Stimulated activated CD8-positive, alpha-beta memory T cell treated with anti-CD3 and anti-CD28 coated beads, Interleukin-15, amount 100 ng/mL, for 24 hours (primary cell): ENCODE measurements around the gene KRT71.
"Not testable (repeated sequence)": the region's sequence is repeated elsewhere in the genome, so short reads cannot be mapped to it uniquely, and the experiment has no call there.

ENCODE experiments used
- DNase-seq: peaks from one replicate; pipeline ENCODE4 v3.0.0-alpha.2; 2020; ENCODE audit warnings: low read depth

Gene KRT71

DNA sequence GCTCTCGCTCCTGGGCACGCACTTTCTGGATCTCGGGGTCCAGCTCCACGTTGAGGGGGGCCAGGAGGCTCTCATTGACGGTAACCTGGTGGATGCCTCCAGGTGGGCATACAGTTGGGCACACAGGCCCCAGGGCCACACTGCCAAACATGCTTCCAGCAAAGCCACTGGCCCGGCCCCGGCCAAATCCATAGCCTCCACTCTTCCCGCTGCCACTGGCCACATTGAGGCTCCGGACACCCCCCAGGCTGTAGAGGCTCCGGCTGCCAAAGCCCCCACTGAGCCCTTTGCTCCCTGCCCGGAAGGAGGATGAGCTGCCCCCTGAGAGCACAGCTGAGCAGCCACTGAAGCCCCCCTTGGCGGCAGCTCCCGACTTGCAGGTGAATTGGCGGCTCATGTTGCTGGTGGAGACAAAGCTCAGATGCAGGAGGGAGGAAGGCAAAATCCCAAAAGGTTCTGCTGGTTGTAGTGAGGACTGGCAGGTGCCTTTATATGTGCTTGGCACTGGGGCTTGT, at the start of gene KRT71:
KRT71 (minus strand) TSS at position 465 of the 515 bp plus-strand sequence; CDS start at position 397, 68 bp downstream.
- no peak for DNase-seq

DNA sequence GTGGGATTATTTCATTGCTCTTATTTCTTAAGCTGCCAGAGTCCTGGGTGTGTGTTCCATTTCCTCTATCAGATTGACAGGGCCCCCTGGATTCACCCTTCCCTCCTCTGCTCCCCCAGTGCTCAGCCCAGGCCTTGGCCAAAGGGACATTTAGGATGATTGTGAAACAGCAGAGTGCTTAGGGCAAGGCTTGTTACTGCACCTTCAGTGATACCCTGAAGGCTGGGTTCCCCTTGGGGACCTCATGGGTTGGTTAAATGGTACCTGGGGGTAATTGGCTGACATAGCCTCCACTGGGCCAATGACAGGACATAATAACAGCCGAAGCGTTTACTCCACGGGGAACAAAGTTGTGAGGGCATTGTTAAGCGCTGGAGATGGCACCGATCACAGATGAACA, 49.6 kb upstream of the KRT71 start:
- no peak for DNase-seq

DNA sequence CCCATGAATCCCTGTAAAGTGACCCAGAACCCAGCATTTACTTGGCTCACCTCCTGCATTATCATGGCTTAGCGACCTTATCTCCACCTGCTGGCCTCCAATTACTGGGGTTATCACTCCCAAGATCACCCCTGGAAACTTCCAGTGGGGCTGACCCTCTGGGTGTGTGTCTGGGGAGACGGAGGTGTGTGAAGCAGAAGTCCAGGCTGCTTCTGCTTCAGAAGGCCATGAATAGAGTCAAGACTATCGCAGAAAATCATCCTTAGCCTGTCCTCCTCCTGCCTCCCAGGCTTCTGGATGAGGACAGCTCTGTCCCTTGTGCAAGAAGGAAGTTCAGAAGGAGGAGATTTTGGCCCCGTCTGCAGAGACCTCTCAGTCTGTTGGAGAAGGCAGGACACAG, 48.7 kb upstream of the KRT71 start:
- DNase-seq: no peak

DNA sequence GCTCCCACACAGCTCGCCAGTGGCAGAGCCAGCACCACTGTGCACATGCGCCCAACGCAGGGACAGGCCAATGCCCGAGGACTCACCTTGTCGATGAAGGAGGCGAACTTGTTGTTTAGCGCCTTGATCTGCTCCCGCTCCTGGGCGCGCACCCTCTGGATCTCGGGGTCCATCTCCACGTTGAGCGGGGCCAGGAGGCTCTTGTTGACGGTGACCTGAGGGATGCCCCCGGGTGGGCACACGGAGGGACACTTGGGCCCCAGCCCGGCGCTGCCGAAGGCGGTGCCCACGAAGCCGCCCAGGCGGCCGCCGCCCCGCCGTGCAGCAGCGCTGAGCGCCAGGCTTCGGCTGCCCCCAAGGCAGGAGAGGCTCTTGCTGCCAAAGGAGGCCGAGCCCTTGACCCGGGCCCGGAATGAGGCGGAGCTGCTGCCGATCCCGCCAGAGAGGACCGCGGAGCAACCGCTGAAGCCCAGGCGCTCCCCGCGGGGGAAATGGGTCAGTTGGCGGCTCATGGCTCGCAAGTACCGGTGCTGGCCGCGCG, 48.1 kb upstream of the KRT71 start, which contains the start of gene KRT72:
KRT72 (minus strand) TSS at position 523 of the 541 bp plus-strand sequence; CDS start at position 512, 11 bp downstream.
- no peak for DNase-seq

DNA sequence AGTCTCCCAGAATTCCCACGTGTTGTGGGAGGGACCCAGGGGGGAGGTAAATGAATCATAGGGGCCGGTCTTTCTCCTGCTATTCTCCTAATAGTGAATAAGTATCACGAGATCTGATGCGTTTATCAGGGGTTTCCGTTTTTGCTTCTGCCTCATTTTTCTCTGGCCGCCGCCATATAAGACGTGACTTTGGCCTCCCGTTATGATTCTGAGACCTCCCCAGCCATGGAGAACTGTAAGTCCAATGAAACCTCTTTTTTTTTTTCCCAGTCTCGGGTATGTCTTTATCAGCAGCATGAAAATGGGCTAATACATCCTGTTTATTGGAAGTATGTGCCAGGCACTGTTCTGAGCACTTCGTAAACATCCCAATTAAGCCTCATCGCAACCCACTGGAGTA, 47.5 kb upstream of the KRT71 start:
- no peak for DNase-seq

DNA sequence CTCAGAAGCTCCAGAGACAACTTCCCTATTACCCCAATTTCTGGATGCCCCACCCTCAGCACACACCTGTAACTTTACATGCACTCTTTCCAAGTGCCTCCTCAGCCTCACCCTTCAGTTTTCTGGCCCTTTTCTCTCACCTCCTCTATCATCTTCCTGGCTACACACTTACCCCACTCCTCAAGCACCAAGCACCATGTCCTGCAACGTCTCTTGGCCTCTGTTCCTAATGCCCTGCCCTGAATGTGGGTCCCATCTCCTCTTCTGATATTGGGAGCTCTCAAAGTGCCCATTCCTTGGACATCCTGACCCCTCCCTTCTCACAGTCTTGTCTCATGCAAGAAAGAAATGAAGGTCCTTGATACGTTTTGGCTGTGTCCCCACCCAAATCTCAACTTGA, 47.1 kb upstream of the KRT71 start:
- DNase-seq: no peak

DNA sequence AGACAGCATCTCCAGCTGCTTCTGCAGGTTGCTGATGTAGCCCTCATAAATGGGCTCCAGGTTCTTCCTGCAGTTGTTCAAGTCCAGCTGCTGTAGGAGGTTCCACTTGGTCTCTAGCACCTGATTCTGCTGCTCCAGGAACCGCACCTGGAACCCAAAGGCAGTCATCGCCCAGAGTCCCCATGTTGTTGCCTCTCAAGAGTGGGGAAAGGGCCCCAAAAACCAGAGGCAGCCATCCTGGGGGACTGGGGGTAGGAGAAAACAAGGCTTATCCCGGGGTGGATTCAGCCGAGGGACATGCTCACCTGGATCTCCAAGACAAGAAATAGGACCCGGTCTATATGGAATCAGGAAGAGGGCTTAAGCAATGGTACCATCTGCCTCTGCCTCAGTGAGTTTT, 46.0 kb upstream of the KRT71 start:
- DNase-seq: no peak

DNA sequence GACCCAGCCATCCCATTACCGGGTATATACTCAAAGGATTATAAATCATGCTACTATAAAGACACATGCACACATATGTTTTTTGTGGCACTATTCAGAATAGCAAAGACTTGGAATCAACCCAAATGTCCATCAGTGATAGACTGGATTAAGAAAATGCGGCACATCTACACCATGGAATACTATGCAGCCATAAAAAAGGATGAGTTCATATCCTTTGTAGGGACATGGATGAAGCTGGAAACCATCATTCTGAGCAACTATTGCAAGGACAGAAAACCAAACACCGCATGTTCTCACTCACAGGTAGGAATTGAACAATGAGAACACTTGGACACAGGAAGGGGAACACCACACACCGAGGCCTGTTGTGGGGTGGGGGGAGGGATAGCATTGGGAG, 41.3 kb upstream of the KRT71 start:
- not testable (repeated sequence) for DNase-seq

DNA sequence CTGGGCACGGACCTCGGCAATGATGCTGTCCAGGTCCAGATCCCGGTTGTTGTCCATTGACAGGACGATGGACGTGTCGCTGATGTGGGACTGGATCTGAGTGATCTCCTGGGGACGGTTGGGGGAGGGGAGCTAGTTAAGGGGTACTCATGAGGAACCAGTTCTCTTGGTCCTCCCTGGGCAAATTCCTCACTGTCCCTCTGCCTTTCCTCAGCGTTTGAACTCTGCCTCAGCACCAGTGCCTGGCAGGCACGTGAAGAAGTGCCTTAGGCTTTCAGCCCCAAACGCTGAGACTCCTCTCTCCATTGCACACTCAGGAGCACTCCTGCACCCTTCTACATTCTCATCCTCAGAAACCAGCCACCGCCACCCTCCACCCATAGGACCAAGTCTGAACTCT, 38.6 kb upstream of the KRT71 start:
- no peak for DNase-seq

DNA sequence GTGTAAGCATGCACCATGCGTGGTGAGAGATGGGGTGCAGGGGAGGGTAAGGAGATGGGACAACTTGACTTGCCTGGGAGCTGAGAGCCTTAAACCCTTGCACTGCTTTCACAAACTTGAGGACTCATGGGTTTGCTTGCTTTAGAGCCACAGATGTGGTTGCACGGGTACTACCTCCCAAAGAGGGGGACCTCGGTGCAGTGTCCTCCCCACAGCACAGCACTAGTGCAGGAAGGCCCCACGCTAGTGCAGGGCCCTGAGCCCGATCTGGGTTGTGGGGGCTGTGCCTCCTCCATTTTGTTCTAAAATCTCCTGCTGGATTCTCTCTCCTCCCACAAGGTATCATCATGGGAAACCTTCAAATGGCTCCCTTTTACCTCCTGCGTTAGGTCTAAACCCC, 37.1 kb upstream of the KRT71 start:
- no peak for DNase-seq

DNA sequence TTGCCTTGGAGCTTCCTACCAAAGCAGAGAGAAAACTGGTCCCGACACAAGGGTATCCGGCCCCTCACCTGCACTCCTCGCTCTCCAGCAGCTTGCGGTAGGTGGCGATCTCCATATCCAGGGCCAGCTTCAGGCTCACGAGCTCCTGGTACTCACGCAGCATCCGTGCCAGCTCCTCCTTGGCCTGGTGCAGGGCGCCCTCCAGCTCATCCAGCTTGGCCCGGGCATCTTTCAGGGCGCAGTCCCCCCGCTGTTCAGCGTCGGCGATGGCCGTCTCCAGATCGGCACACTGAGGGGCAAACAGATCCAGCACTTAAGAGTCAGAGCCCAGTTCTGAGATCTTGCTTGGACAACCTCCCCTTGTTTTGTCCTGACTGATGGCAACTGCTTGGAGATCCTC, 34.6 kb upstream of the KRT71 start:
- no peak for DNase-seq

DNA sequence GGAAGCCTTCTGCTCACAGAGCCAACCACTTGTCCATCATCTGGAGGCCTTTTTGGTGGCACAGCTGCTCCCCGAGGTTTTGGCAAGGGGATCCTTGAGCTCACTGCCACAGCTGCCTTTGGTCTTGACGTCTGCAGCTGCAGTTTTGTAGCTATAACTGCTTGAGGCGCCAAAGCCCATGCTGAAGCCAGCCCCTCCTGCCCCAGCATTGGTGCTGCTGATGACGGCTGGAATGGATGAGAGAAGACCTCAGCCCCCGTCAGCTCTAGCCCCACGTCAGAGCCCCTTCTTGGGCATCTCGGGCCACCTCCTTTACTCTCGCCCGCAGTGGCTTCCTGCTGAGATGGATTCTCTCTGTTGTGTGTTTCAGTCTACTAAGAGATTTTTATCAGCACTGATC, 33.0 kb upstream of the KRT71 start:
- no peak for DNase-seq

DNA sequence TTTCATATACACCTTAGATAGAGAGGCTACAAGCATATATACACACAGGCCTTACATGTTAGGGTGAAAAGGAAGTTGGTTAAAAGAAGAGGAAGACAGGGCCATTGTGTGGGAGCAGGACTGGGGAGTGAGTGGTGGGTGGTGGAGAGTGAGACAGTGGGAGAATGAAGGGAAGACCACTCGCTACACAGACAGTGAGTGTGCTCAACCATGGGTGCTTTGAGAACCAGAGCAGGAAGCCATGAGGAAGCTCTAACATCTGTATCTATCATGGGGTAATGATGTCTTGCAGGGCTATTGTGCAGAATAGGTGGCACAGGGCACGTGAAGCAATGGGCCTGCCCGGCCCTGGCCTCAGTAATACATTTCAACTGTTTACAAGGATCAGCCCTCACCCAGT, 32.1 kb upstream of the KRT71 start:
- DNase-seq: no peak

DNA sequence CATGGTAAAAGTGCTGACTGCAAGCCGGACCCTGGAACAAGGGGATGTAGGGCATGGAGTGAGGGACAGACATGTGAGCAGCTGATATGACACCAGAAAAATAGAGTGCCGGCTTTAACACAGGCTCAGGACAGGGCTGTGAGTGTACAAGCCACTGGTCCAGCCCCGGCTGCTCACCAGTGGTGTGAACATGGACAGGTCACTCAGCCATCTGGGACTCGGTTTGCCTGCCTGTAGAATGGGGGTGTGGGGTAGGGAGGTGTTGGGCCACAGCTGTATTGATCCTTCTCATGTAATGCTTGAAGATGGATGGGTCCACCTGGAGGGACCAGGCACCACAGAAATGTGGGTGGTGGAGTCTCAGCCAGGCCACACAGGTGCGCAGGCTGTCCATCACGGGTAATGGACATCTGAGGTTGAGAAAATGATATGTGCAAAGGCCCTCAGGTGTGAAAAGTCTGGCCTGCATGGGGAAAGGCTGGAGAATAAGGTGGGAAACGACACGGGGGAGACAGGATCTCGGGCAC, 31.3 kb upstream of the KRT71 start:
- no peak for DNase-seq

DNA sequence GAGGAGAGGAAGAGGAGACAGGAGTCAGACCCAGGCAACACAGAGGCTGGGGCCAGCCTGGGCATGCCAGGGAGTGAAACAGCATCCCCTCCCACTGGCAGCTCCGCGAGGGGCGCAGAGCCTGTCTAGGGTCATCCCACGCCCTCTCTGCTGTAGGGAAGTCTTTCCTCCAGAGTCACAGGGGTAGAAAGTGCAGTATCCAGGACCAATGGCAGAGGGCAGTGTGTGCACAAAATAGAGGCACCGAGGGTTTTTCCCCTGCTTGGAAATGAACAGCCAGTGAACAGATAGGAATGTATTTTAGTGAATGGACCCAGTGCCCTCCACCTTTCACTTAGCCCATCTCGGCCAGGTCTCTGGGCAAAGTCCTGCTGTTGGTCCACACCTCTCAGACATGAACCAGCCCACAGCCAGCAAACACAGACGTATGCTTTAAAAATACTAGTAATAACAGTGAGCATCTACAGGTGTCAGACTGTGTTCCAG, 30.1 kb upstream of the KRT71 start:
- DNase-seq: no peak

DNA sequence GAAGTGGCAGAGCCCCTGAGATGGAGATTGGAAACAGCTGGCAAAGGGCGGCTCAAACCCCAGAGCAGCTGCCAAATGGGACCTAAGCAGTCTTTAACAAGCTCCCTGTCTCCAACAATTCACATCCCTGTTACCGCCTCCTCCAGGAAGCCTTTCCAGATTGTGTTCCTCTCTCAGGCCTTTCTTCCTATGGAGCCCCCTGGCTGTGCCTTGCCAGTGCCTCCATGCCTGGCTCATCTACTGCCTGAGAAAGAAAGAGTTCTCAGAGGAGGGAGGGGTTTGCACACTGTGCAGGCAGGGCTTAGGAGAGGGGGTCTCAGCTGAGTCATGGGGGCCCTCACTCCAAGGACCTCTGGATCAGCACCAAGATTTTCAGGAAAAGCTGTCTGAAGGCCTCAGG, 29.5 kb upstream of the KRT71 start:
- DNase-seq: no peak

DNA sequence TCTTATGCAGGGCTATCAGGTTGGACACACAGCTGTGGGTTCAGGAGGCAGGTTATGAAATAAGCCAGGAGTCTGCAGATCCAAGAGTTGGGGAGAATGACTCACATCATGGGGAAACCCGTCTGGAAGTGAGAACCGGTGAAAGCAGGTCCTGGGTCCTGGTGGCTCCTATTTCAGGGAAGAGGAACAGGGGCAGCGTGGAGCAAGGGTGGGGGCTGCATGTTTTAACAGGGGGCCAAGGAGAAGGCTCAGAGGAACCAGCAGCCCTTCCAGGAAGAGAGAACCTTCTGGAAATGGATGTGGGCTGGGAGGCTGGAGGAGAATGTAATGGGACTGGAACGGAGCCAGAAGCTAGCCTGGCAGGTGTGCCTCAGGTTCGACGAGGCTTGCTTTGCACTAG, 28.5 kb upstream of the KRT71 start:
- DNase-seq: no peak

DNA sequence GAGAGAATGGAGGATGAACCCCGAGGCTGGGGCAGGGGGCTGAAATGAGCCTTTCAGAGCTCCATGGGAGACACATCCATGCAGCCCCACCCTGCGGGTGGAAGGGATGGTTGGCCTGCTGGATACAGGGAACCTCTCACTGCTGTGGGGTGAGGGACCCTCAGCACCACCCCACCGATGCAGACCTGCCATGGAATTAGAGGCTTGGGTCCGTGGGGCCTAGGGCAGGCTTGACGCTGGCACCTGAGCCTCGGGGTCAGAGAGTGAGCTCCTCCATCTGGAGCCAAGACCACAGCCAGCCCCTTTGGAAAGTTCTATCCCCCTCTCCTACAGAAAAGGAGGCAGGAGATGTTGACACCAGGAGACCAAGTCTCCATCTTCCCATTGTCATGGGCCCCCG, 28.1 kb upstream of the KRT71 start:
- no peak for DNase-seq

DNA sequence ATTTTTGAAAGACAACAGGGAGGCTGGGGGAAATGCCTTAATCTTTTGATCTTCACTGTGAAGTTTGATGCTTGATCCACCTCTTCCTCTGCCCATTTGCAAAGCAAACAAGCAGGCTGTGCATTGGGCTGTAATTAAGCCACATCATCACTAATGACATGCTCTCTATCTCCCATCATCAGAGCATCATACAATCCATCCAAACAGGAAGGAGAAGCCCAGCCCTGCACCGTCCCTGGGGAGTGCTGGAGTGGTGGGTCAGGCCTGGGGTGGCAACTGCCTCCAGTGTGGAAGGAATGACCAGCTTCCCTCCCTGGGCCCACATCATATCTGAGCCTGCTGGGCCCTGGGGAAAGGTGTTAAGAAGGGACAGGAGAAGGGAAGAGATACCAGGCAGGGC, 27.6 kb upstream of the KRT71 start:
- no peak for DNase-seq

DNA sequence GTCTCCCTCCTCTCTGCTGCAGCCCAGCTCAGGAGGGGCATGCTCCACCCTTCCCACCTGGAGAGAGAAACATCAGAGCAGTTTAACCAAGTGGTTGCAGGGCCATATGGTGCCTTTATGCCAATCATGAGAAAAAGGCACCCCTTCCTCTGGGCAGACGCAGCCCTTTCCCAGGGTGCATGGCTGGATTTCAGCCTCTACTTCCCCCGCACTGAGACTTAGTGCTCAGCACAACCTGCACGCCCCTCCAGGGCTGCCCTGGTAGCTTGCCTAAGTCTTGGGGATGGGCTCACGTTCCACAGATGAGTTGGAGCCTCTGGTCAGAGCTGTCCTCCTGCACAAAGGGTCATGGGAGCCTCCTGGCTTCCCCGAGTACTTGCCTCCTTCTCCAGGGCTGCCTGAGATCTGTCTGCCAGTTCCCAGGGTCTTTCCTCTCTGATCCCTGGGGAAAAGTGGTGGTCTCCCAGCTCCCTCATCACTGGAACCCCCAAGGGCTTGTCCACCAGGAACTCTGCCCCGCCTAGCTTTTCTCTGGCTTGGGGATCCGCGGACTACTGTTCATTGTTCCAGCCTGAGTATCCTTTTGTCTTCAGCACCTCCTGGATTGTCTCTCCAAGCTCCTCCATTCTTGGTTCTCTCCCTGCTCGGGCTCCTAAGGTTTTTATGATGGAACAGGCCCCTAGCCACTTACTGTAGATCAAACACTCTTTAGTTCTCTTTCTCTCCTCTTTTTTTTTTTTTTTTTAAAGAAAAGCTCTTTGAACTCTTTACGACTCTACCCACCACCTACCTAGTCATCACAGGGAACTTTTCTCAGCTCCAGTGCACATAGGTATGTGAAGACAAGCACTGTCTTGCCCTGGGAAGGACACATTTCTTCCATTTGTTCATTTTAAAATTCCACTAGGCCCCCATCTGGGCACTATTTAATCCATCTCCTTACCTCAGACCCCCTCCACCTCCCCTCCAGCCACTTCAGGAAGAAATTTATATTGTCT, 26.8 kb upstream of the KRT71 start:
- DNase-seq: no peak

DNA sequence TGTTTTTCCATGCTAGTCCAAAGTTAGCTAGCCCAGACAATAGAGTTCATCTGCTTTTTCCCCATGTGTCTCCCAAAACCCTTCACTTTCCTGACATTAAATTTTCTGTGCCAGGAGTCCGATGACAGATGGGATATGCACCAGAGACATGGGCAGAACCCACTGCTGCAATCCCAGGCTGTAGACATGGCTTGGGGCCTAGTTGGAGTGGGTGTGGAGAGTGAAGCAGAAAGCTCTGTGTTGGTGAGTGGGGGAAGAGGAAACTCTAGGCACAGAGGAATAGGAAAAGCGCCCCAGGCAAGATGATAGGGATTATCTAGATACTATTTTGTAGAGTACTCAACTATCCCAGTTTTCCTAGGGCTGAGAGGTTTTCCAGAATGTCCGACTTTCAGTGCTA, 25.5 kb upstream of the KRT71 start:
- DNase-seq: no peak

DNA sequence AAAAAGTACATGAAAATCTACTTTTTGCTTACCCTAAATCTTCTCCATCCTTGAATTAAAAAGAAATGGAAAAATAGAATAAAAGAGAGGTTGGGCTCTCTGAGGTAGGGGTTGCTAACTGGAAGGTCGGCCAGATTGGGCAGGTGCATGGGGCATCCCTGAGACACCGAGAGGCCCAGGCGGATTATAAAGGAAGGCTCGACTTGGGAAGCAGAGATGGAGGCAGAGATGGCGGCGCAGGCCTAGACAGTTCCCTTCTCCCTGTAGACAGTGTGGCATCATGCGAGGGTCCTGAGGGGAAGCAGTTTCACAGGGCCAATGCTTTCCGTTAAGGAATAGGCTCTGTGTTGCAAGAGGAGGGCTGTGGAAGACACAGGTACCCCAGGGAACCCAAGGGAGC, 24.4 kb upstream of the KRT71 start:
- no peak for DNase-seq

DNA sequence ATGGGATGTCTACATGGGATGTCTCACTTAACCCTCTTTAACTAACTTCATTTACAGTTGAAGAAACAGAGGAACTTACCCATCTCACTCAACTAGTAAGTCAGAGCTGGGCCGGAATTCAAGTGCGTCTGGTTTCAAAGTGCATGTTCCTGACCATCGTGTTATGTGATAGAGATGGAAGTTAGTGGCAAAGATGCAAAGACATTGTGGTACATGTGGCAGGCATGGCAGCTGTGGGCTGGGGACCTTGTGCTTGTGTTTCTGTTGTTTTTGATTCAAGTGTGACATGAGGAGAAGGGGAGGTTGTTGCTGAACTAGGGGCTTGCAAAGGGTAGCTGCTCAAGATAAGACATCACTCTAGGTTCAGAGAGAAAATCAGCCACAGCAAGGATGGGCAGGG, 23.0 kb upstream of the KRT71 start:
- no peak for DNase-seq
